NCI-H2171 treated with DMSO at 0.1 percent for 48 hours (cell line): ENCODE results near the gene ZRSR2.

ENCODE experiments used
- DNase-seq: peaks from one replicate; lab custom pipeline; 2025; lab: John Stamatoyannopoulos, UW

The ZRSR2 gene

GRCh38 chrX:15854080-15854655 lies 63.9 kb downstream of the ZRSR2 start:
- peak; percentile 2 for DNase-seq

DNA sequence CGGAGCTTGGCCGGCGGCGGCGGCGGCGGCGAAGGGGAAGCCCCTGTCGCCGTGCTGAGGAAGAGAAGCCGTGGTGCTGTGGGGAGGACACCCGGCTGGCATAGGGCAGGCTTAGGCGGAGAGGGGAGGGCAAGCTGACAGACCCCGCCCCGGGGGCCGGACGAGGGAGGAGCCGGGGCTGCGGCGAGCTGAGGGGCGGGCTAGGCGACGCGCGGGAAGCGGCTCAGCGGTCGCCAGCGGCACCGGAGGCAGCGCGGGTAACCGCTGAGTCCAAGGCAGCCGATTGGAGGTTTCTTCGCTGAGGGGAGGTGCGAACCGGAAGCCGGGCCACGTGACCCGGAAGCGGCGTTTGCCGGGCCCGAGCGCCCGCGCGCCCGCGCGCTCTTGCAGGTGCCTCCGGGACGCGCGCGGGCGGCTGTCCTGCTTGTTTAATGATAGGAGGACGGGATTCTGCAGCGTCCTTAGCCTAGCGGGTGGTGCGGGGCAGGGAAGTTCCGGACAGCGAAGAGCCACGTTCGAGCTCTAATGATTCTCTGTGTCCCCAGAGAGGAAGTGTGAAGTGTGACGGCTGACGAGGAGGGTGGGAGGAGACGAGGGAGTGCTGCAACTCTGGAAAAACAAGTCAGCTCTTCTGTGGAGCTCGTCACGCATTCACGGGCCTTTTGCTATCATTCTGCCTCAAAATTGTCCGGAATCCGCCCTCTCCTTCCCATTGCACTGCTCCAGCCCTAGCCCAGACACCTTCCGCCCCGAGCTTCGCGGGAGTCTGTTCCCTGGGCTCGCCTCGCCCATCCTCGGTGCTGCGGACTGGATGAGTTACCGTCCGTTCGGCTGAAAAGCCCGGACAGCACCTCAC lies 64.7 kb downstream of the ZRSR2 start, which contains the start of gene AP1S2:
Gene AP1S2, minus strand, starts transcription at position 102 of the 856 bp plus-strand sequence. CDS start 2,289 bp downstream, outside the sequence.
- DNase-seq = peak; percentile 87

DNA sequence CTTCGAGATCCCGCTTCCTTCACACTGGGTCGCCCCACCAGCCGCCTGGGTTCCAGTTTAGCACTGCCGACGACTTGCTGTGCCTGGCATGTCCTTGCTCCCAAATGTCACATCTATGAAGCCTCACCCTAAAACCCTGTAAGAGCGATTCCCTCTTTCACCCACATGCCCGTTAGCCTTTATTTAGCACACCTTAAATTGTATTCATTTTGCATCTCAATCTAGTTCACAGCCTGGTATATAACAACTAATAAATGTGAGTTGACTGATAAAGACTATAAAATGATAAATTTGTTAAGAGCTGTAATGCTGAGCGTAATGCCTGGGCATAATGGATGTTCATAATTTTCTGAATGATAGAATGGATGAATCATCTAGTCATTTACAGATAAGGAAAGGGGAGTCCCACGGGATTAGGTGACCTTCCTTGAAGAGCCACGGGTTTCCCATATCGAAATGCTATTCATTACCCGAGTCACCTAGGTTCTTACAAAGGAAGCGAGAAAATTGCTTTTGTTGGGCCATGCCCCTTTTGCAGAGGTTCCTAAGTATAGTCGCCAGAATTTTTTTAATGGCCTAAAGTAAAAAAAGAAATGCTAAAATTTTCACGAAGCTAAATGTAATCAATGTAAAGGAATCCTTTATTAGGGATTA lies 65.4 kb downstream of the ZRSR2 start:
- DNase-seq = no peak

DNA sequence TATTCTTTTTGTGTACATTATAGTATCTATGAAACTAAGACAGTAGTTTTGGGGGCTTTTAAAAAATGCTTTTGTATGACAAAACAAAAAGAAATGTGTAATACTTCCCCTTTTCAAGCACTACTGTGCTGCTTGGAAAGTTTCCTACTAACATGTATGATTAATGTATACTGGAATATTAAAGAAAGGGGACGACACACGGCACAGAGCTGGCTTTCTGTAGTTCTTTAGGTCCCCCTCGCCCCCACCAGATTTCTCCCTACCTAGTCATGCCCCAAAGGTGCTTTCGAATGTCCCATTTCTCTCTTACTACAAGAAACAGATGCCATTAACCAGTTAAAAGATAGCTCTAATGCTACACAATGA lies 65.9 kb downstream of the ZRSR2 start:
- DNase-seq = no peak

- DNase-seq = no peak
These were observed 66.4 kb downstream of the ZRSR2 start for GRCh38 chrX:15856636-15857035.

GRCh38 chrX:15858051-15858450 lies 67.8 kb downstream of the ZRSR2 start:
- DNase-seq = no peak

- no peak for DNase-seq
These were observed 70.6 kb downstream of the ZRSR2 start for GRCh38 chrX:15860921-15861320.

- no peak for DNase-seq
These were observed 73.7 kb downstream of the ZRSR2 start for GRCh38 chrX:15864023-15864422.

- DNase-seq = no peak
These were observed 74.3 kb downstream of the ZRSR2 start for GRCh38 chrX:15864629-15865028.

DNA sequence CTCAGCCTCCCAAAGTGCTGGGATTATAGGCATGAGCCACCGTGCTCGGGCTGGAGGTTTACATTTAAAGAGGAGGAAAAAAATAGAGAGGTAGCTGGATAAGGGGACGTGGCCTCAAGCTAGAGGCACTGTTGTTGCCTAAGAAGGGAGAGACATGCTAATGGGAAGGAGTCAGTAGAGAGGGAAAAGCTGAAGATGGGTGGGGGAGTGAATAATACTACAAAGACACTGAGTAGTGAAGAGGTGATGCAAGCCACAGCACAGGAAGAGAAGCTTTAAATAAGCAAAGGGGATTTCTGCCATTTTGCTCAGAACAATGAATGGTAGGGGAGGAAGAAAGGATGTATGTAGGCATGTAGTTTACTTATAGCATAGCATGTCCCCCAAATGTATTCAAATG lies 75.9 kb downstream of the ZRSR2 start:
- no peak for DNase-seq

DNA sequence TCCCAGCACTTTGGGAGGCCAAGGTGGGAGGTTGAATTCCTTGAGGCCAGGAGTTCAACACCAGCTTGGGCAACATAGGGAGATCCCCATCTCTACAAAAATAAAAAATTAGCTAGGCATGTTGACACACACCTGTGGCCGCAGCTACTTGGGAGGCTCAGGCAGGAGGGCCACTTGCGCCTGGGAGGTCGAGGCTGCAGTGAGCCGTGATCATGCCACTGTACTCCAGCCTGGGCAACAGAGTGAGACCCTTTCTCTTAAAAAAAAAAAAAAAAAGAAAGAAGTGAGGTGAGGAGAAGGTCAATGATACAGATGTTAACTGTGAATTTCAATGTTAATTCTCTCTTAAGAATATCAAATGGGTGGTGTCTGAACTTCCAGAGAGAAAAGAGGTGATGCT lies 79.4 kb downstream of the ZRSR2 start:
- DNase-seq = no peak

DNA sequence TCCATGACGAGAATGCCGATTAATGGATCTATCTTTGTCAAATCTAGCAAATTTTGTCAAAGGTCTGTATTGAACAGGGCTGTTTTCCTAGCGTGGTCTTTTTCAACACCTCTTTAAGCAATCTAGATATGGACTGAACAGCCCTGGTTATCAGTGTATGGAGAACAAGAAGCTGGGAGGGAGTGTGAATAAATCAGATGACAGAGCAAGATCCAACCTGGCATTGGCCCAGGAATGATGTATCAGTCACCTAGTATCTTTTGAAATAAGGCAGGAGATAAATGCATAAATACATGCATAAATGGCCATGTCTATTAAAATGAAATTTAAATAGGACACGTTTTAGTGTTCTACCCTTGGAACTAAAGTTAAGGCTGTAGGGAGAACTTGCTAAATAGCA lies 80.0 kb downstream of the ZRSR2 start:
- no peak for DNase-seq
